HG03060 (cell line): Measurements from ENCODE around the gene ARPP21.

ENCODE experiments used
- ATAC-seq: cut with Tn5 transposase; IDR thresholded peaks from one replicate; pipeline ENCODE4 v1.9.1; 2021; ENCODE audit warnings: low read depth, moderate number of reproducible peaks; ENCODE audit not compliant: unreplicated experiment

Gene ARPP21

DNA sequence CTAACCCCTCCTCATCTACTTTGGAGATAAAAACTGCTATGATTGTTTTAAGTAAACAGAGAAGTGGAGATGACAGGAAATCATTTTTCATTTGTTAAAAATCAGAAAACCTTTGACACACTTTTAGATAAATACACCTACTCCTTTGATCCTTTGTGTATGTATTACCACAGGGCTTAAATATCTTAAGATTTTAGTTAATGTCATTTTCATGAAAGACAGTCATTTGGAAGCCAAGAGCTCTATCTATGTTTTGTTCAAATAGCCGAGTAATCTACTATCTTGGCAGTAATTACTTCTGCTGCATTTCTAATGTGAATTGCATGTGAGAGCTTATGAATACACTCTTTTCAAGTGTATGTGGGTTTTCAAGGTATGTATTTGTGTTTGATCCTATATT, 2.0 kb downstream of the ARPP21 start:
- ATAC-seq: no peak

- ATAC-seq: no peak
Measured at GRCh38 chr3:35641920-35642527, 2.7 kb downstream of the ARPP21 start.

GRCh38 chr3:35643495-35643894, 4.2 kb downstream of the ARPP21 start:
- no peak for ATAC-seq

DNA sequence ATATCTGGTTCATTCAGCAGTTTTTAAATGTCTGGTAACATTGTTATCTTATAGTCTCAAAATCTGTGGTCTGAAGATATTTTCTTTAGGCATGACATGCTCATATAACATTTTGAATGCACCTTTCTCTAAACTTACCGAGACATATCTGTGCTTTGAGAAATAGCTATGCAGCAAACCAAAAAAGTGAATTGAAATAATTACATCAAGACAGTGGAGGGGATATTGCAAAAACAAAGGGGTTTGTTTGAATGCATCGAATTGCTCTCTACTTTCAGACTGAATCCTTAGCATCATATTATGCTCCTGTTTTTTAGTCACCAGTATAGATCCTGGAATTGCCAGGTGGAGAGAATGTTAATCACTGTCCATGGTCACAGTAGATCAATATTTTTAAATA, 5.1 kb downstream of the ARPP21 start:
- ATAC-seq: no peak

DNA sequence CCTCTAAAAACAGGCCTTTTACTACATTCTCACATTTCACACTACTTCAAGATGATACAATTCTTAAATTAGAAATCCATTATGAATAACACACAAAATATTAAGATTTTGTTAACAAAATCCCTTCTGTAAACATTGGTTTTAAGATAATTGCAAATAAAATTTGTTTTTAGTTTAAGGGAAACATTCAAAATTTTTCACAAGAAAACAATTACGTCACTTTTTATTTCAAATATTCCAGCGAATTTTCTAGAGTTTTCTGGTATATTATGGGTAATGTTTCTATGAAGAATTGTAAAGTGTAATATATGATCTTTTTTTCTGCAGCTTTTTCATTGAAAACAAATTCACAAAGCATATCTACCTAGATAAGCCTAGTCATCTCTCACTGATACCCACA, 5.9 kb downstream of the ARPP21 start:
- no peak for ATAC-seq

DNA sequence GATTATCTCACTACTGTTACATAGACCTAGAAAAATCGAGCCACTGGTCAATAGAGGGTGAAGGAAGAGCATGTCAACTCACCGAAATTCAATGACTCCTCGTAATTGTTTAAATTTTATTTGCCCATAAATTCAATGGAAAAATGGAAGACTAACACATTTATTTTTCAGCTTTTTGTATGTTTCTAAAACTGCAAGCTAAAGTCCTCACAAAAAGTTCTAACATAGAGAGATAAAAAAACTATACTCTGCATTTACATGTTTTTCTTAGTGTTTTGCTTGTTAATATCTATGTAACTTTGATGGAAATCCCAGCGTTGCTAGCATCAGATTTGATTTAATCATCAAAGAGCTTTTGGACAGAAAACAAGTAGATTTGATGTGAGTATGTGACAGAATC, 6.8 kb downstream of the ARPP21 start:
- ATAC-seq: no peak

DNA sequence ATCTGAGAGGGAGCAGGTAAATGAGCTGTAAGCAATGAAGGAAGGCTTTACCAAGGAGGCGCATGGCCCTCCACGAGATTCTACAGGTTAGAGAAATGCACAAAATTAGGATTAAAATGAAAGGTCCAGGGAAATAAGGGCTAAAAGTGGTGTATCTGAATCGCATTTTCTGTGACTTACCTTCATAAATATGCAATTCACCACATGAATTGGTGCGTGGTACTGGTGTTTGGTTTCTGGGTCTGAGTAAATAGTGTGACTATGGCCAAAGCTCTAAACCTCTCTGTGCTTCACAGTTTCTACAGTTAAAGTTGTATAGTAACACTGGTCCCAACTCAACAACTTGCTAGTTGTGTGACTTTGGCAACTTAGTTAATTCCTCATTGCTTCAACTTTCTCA, 8.1 kb downstream of the ARPP21 start:
- ATAC-seq: no peak

GRCh38 chr3:35648347-35648746, 9.0 kb downstream of the ARPP21 start:
- no peak for ATAC-seq

GRCh38 chr3:35649405-35649804, 10.1 kb downstream of the ARPP21 start:
- no peak for ATAC-seq

GRCh38 chr3:35651426-35651825, 12.1 kb downstream of the ARPP21 start:
- no peak for ATAC-seq

DNA sequence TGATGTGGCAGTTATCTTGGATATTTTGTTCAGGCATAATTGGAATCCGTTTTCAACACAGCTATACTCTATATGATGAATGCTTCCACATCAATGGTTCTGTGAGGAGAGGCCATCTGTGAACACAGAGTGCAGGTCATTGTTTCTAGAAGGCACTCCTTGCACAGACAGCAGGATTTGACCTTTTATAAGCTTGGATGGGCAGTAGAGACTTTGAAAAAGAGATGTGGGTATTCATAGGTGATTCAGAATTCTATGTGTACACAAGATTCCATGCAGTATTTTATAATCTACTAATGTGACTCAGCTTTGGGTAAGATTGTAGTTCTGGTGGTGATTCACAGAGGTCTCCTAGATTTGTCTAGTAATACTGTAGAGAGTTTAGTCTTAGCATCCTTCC, 12.5 kb downstream of the ARPP21 start:
- no peak for ATAC-seq

DNA sequence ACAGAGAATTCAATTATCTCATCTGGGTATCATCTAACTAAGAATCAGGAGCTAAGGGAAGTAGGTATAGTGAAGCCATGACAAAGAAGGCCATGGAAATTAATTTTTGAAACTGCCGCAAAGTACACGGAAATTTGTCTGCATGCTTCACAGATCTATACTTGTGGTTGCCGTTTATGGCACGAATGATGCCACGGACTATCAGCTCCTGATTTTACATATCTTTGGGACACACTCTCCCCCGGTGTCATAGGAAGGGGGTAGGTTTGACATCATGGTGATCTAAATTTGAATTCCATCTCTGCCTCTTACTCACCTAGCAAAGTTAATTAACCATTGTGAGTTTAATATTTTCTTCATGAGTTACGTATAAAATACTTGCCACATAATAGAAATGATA, 14.0 kb downstream of the ARPP21 start:
- ATAC-seq: no peak

- no peak for ATAC-seq
Measured at GRCh38 chr3:35654476-35654875, 15.2 kb downstream of the ARPP21 start.

- no peak for ATAC-seq
Measured at GRCh38 chr3:35658686-35659085, 19.4 kb downstream of the ARPP21 start.

- no peak for ATAC-seq
Measured at GRCh38 chr3:35659768-35660167, 20.4 kb downstream of the ARPP21 start.

GRCh38 chr3:35663471-35663870, 24.1 kb downstream of the ARPP21 start:
- no peak for ATAC-seq

- ATAC-seq: peak; percentile 50
Measured at GRCh38 chr3:35664460-35664919, 25.2 kb downstream of the ARPP21 start.

GRCh38 chr3:35665390-35666055, 26.2 kb downstream of the ARPP21 start:
- ATAC-seq: no peak

- ATAC-seq: no peak
Measured at GRCh38 chr3:35666888-35667287, 27.6 kb downstream of the ARPP21 start.

DNA sequence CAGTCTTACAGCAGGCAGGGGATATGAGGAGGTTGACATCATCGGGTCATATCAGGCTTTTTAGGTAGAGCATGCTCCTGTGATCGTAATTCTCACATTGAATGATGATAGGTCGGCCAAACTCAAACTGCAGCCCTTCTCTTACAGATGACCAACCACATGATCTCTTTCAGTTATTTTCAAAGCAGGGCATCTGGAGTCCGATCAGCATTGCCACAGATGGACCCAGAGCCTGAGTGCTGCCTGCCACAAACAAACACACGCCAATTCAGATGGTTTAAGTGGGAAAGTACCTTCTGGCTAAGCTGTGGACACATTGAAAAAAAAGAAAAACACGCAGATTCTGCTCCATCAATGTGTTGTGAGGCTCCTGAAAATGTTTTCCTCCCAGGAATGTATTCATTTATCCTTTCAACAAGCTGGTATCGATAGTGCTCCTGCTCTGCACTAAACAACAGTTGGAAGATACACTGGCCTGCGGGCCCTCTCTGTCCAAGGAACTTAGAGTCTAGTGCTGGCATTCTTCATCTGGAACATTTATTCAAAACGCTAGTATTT, 31.2 kb downstream of the ARPP21 start:
- ATAC-seq: no peak

- no peak for ATAC-seq
Measured at GRCh38 chr3:35671483-35671882, 32.2 kb downstream of the ARPP21 start.

DNA sequence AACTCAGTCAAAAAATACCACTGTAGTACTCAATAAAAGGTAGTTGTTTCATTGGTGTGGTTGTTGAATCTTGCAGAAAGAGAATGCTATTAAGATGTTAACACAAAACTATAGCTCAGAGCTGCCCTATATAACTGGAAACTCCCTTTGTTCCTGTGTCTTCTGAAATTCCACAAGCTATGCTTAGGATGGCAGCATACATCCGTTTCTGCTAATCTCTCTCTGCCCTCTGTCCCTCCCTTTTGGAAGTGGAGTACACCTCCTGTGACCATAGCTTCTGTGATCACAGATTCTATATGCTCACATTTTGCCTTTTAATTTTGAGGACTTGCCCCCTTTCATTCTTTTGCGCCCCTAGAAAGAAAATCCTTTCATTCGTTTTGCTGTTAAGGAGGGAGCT, 33.7 kb downstream of the ARPP21 start:
- ATAC-seq: no peak
